ENCODE measurements around the gene SCRN1. TPM values are rescaled to one million over a fixed set of nuclear protein-coding genes. Genes with fewer than 3 reads are reported as not detected.

The SCRN1 gene
- total RNA-seq: 1 to 10 TPM; 1.8 to 3.8 (median 2.7) TPM

GRCh38 chr7:29989257-29989995 is at the start of gene SCRN1:
Gene SCRN1 (minus strand): TSS chr7:29989801. CDS start chr7:29969067, 20,734 bp downstream.
- DNase-seq: no peak
- TF ChIP-seq CTCF (IDR thresholded peaks at IDR 0.05 in 4 of 5, conservative IDR thresholded peaks at IDR 0.05 in 1 of 5): no peak
- no peak for TF ChIP-seq POLR2A (IDR thresholded peaks at IDR 0.05)
- intact Hi-C loops (cut with DNase I; ENCODE audit: low total_unique reads): no loop called here

GRCh38 chr7:30038196-30038980 is 48.8 kb upstream of the SCRN1 start:
- no peaks in the 10 kb centered on the region for H3K36me3 ChIP-seq
- no peaks in the 10 kb centered on the region for H3K9me3 ChIP-seq
- intact Hi-C loops (cut with DNase I; ENCODE audit: low total_unique reads) (no loop called here), in situ Hi-C loops (cut with MboI; ENCODE audit: low sequenced_read_pairs in 4 of 4) (no loop called here)
- TF ChIP-seq CTCF (IDR thresholded peaks at IDR 0.05 in 4 of 5, conservative IDR thresholded peaks at IDR 0.05 in 1 of 5) (no peak), POLR2A (IDR thresholded peaks at IDR 0.05) (no peak)
- H3K4me3 ChIP-seq: no peak overlapping the region
- ATAC-seq (peak; percentile 53 to 63), DNase-seq (no peak)
- peaks cover 1 to 6% of the 10 kb centered on the region in 2 donors for H3K4me1 ChIP-seq
- no peak overlapping the region for H3K27ac ChIP-seq
- H3K27me3 ChIP-seq: no peaks in the 10 kb centered on the region

More at GRCh38 chr7:29989257-29989995, at the start of gene SCRN1:
- no peaks in the 10 kb centered on the region for H3K36me3 ChIP-seq
- peaks cover 13 to 57% (median 33%) of the 10 kb centered on the region in 3 donors for H3K27me3 ChIP-seq
- H3K4me1 ChIP-seq: no peaks in the 10 kb centered on the region
- peak; percentile 28 to 45 for ATAC-seq
- peak within 1 kb of the TSS; percentile 66 to 85 (median 71) for H3K4me3 ChIP-seq
- in situ Hi-C loops (cut with MboI; ENCODE audit: low sequenced_read_pairs in 4 of 4): no loop called here
- peak within 1 kb of the TSS; percentile 37 to 61 (median 56) for H3K27ac ChIP-seq
- H3K9me3 ChIP-seq: no peaks in the 10 kb centered on the region

GRCh38 chr7:30036220-30036619 is 46.6 kb upstream of the SCRN1 start:
- H3K27me3 ChIP-seq: no peaks in the 10 kb centered on the region
- intact Hi-C loops (cut with DNase I; ENCODE audit: low total_unique reads) (no loop called here), in situ Hi-C loops (cut with MboI; ENCODE audit: low sequenced_read_pairs in 4 of 4) (no loop called here)
- H3K27ac ChIP-seq: no peak overlapping the region
- no peak overlapping the region for H3K4me3 ChIP-seq
- peaks cover 18 to 22% of the 10 kb centered on the region in 2 donors for H3K4me1 ChIP-seq
- DNase-seq (no peak), ATAC-seq (no peak)
- no peak for TF ChIP-seq CTCF (IDR thresholded peaks at IDR 0.05 in 4 of 5, conservative IDR thresholded peaks at IDR 0.05 in 1 of 5)
- TF ChIP-seq POLR2A (IDR thresholded peaks at IDR 0.05): no peak
- H3K36me3 ChIP-seq: no peaks in the 10 kb centered on the region
- no peaks in the 10 kb centered on the region for H3K9me3 ChIP-seq

GRCh38 chr7:30034501-30034900 is 44.9 kb upstream of the SCRN1 start:
- in situ Hi-C loops (cut with MboI; ENCODE audit: low sequenced_read_pairs in 4 of 4) (no loop called here), intact Hi-C loops (cut with DNase I; ENCODE audit: low total_unique reads) (no loop called here)
- DNase-seq: no peak
- no peak for ATAC-seq
- Histone ChIP-seq H3K4me3 (no peak overlapping the region), H3K27ac (no peak overlapping the region), H3K27me3 (no peaks in the 10 kb centered on the region), H3K36me3 (no peaks in the 10 kb centered on the region), H3K9me3 (no peaks in the 10 kb centered on the region), H3K4me1 (peaks cover 25 to 27% of the 10 kb centered on the region in 2 donors)
- no peak for TF ChIP-seq CTCF (IDR thresholded peaks at IDR 0.05 in 4 of 5, conservative IDR thresholded peaks at IDR 0.05 in 1 of 5)
